HG02938 (cell line): Measurements from ENCODE around the gene KEAP1.

ENCODE experiments used
- ATAC-seq: cut with Tn5 transposase; IDR thresholded peaks from one replicate; pipeline ENCODE4 v1.9.1; 2021; ENCODE audit warnings: mild to moderate bottlenecking, moderate library complexity; ENCODE audit not compliant: unreplicated experiment

Gene KEAP1

GRCh38 chr19:10525636-10526035 is 22.5 kb upstream of the KEAP1 start:
- ATAC-seq: no peak

GRCh38 chr19:10523135-10523636 is 20.0 kb upstream of the KEAP1 start:
- no peak for ATAC-seq

- no peak for ATAC-seq
Observed at GRCh38 chr19:10521461-10522171, 18.5 kb upstream of the KEAP1 start.

- no peak for ATAC-seq
Observed at GRCh38 chr19:10520652-10521318, 17.6 kb upstream of the KEAP1 start.

- no peak for ATAC-seq
Observed at GRCh38 chr19:10519421-10519820, 16.3 kb upstream of the KEAP1 start.

GRCh38 chr19:10518444-10519361 is 15.5 kb upstream of the KEAP1 start:
- ATAC-seq: no peak

GRCh38 chr19:10517760-10518443 is 14.7 kb upstream of the KEAP1 start:
- no peak for ATAC-seq

GRCh38 chr19:10517361-10517759 is 14.2 kb upstream of the KEAP1 start, which contains the start of gene S1PR5:
TSS of gene S1PR5 (minus strand) at chr19:10517447. CDS start at chr19:10515011, 2,436 bp downstream.
- no peak for ATAC-seq

- ATAC-seq: no peak
Observed at GRCh38 chr19:10516671-10517286, 13.6 kb upstream of the KEAP1 start.

- no peak for ATAC-seq
Observed at GRCh38 chr19:10516064-10516385, 12.9 kb upstream of the KEAP1 start.

- ATAC-seq: no peak
Observed at GRCh38 chr19:10514211-10515145, 11.3 kb upstream of the KEAP1 start.

GRCh38 chr19:10513223-10513622 is 10.1 kb upstream of the KEAP1 start:
- ATAC-seq: no peak

- ATAC-seq: no peak
Observed at GRCh38 chr19:10510301-10510802, 7.2 kb upstream of the KEAP1 start.

GRCh38 chr19:10508707-10509106 is 5.6 kb upstream of the KEAP1 start:
- no peak for ATAC-seq

GRCh38 chr19:10508036-10508435 is 4.9 kb upstream of the KEAP1 start:
- no peak for ATAC-seq

GRCh38 chr19:10505583-10506229 is 2.5 kb upstream of the KEAP1 start:
- ATAC-seq: no peak

GRCh38 chr19:10502524-10503001 is 593 bp downstream of the KEAP1 start:
- ATAC-seq: peak; percentile 78

GRCh38 chr19:10501971-10502523 is 1.1 kb downstream of the KEAP1 start:
- ATAC-seq: peak; percentile 12
